Spleen (tissue), 7 donors: ENCODE results near the gene DRAP1.

Experiments used
- POLR2A ChIP-seq, 3 donors: fragments of 450-650 bp; IDR thresholded peaks; one replicate each; pipeline ENCODE4 v1.5.1; 2017; ENCODE audit warnings: antibody characterized with exemption in 3 of 3, mild to moderate bottlenecking in 1 of 3
- POLR2AphosphoS5 ChIP-seq, 3 donors: sonication (generic); formaldehyde crosslinking; IDR thresholded peaks; one replicate each; pipeline ENCODE4 v1.5.1; 2017; ENCODE audit warnings: antibody characterized with exemption in 3 of 3
- TF ChIP-seq, protein P1 (sequence below), 11 experiments: fragments of 200-600 bp in 7 of 11; fragments of 450-650 bp in 4 of 11; sonication (generic) in 4 of 11; IDR thresholded peaks in 8 of 11; conservative IDR thresholded peaks in 3 of 11; 1 replicate in 7 of 11; 2 replicates in 4 of 11; pipeline versions ENCODE4 v1.4.0 to v1.8.0; 2016 to 2021; ENCODE audit warnings: antibody characterized with exemption in 11 of 11, inconsistent platforms in 4 of 11, mild to moderate bottlenecking in 1 of 11
- donor health status: DM: no; HTN: no; CAD: no; lungs with moderate emphysema.
- donor health status: DM: no; HTN: no; CAD: no.
- donor health status: DM: no; HTN: no; CAD: no.

DNA sequence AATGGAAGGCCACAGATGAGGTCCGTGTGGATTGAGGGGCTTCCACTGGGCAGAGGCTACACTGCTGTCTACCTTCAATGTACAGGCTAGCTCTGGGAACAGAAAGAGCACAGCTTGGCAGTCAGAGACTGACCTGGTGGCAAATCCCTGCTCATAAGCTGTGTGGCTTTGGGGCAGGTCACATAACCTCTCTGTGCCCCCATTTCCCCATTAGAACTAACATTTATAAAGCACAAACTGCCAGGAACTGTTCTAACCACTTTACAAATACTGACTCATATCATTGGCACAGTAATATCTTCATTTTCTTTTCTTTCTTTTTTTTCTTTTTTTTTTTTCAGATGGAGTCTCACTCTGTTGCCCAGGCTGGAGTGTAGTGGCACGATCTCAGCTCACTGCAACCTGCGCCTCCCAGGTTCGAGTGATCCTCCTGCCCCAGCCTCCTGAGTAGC, 22.2 kb upstream of the DRAP1 start:
- no peak for TF ChIP-seq POLR2AphosphoS5 (IDR thresholded peaks at IDR 0.05)
- TF ChIP-seq, protein P1, sequence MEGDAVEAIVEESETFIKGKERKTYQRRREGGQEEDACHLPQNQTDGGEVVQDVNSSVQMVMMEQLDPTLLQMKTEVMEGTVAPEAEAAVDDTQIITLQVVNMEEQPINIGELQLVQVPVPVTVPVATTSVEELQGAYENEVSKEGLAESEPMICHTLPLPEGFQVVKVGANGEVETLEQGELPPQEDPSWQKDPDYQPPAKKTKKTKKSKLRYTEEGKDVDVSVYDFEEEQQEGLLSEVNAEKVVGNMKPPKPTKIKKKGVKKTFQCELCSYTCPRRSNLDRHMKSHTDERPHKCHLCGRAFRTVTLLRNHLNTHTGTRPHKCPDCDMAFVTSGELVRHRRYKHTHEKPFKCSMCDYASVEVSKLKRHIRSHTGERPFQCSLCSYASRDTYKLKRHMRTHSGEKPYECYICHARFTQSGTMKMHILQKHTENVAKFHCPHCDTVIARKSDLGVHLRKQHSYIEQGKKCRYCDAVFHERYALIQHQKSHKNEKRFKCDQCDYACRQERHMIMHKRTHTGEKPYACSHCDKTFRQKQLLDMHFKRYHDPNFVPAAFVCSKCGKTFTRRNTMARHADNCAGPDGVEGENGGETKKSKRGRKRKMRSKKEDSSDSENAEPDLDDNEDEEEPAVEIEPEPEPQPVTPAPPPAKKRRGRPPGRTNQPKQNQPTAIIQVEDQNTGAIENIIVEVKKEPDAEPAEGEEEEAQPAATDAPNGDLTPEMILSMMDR (IDR thresholded peaks at IDR 0.05 in 8 of 11, conservative IDR thresholded peaks at IDR 0.05 in 3 of 11) = no peak
- TF ChIP-seq POLR2A (IDR thresholded peaks at IDR 0.05) = no peak
